Heart left ventricle (tissue), 16 donors: ENCODE measurements around the gene NMBR. TPM values are rescaled to one million over a fixed set of nuclear protein-coding genes. Genes with fewer than 3 reads are reported as not detected.

Experiments
- ATAC-seq, 4 donors: fragments of 200-7000 bp; cut with Tn5 transposase; one replicate each; pipeline ENCODE4 v1.9.1; 2020 to 2022; ENCODE audit warnings: moderate library complexity in 4 of 4, mild to moderate bottlenecking in 3 of 4, moderate number of reproducible peaks in 1 of 4
- DNase-seq, 5 donors: peaks; one replicate each; pipeline ENCODE4 v3.0.0-alpha.2; 2020
- H3K27ac ChIP-seq, 12 donors: fragments of 200-600 bp; sonication (generic) in 4 of 12; one replicate each; pipeline versions ENCODE4 v1.5.0 to v1.8.0; 2016 to 2022; ENCODE audit warnings: mild to moderate bottlenecking in 2 of 12
- H3K27me3 ChIP-seq, 9 donors: fragments of 200-600 bp; sonication (generic) in 2 of 9; one replicate each; pipeline versions ENCODE4 v1.5.1 to v1.8.0; 2016 to 2022; ENCODE audit warnings: mild to moderate bottlenecking in 3 of 9
- H3K36me3 ChIP-seq, 9 donors: fragments of 200-600 bp; sonication (generic) in 2 of 9; one replicate each; pipeline versions ENCODE4 v1.5.0 to v1.8.0; 2018 to 2022; ENCODE audit warnings: mild to moderate bottlenecking in 2 of 9
- H3K4me1 ChIP-seq, 12 donors: fragments of 200-600 bp; sonication (generic) in 4 of 12; one replicate each; pipeline versions ENCODE4 v1.5.0 to v1.8.0; 2016 to 2022; ENCODE audit warnings: mild to moderate bottlenecking in 3 of 12
- H3K4me3 ChIP-seq, 12 donors: fragments of 200-600 bp; sonication (generic) in 4 of 12; one replicate each; pipeline versions ENCODE4 v1.5.0 to v1.8.0; 2017 to 2022; ENCODE audit warnings: mild to moderate bottlenecking in 9 of 12, moderate library complexity in 4 of 12
- H3K9me3 ChIP-seq, 12 donors: fragments of 200-600 bp; sonication (generic) in 4 of 12; one replicate each; pipeline versions ENCODE4 v1.5.0 to v1.8.0; 2016 to 2022; ENCODE audit warnings: mild to moderate bottlenecking in 1 of 12
- CTCF ChIP-seq, 12 donors: fragments of 200-600 bp; sonication (generic) in 4 of 12; IDR thresholded peaks; one replicate each; pipeline versions ENCODE4 v1.5.0 to v1.8.0; 2018 to 2022; ENCODE audit warnings: antibody characterized with exemption in 12 of 12, mild to moderate bottlenecking in 5 of 12
- POLR2A ChIP-seq, 2 donors: fragments of 450-650 bp; IDR thresholded peaks; one replicate each; pipeline ENCODE4 v1.6.1; 2017; ENCODE audit warnings: antibody characterized with exemption in 2 of 2, mild to moderate bottlenecking in 2 of 2, moderate library complexity in 2 of 2
- WGBS, 4 donors: extraction: QIAGEN DNeasy Blood & Tissue Kit in 2 of 4; methylation state at CpG; one replicate each; pipeline versions ENCODE4 v1.1.5 to v1.1.7; 2013 to 2018; 5-methylcytosine and 5-hydroxymethylcytosine counted together
- intact Hi-C, 10 donors: fragments of 100-400 bp; cut with DNase I; formaldehyde crosslinking; loops; one replicate each; pipeline versions ENCODE4 v1.11.1 to v1.14.2; 2022
- polyA plus RNA-seq, 2 donors: library from polyadenylated mRNA; stranded (reverse); fragments of 200-250 nt; gene quantifications; one replicate each; pipeline ENCODE4 v1.2.3, GENCODE V29; 2013
- total RNA-seq, 9 donors: library from RNA; depleted of rRNA in 2 of 9; stranded (reverse); fragments of >200 nt in 2 of 9; fragmentation: NEBNext Ultra II Directional in 3 of 9; extraction: Animal tissue kit (Norgen Biotek cat#: 25700) in 3 of 9; gene quantifications; one replicate each; pipeline versions ENCODE4 v1.1.0 to v1.2.4, GENCODE V29; 2016 to 2023
- donor health status: ischemic (EF 13 %, LVEDD 7.1; RV severe dilation, severe dysfunction).
- donor health status: healthy with polysubstance abuse.
- donor health status: DM: no; HTN: yes; CAD: no.
- donor health status: DM: no; HTN: no; CAD: no.
- donor health status: ischemic (EF 25% LVEDD 6.9; RV normal size, moderate dysfunction).
- donor health status: ischemic (EF 25% LVEDD 5.7; RV mildly dilated, moderate dysfunction).
- donor health status: healthy.
- donor health status: DM: yes; HTN: yes; CAD: no.
- donor health status: ischemic (EF 35%, LVEDD 5.7; RV mildly dilated, moderate dysfunction).
- donor health status: nonischemic (EF 11% LVEDD 7.7; RV severe dilation, severe dysfunction).
- donor health status: DM: yes; HTN: yes; CAD: no.
- donor health status: PGD.
- donor health status: ischemic (EF 29% LVEDD 5.4; RV normal size, mild dysfunction).
- donor health status: nonischemic (EF 23%, LVEDD 6.1; RV moderate dilation, normal function).

The NMBR gene
- total and polyA plus RNA-seq, 11 donors: 0.67 TPM; not detected in 10

GRCh38 chr6:142045380-142046278, 101.3 kb downstream of the NMBR start:
- ATAC-seq (no peak), DNase-seq (no peak)
- Histone ChIP-seq H3K27ac (no peak overlapping the region), H3K36me3 (no peaks in the 10 kb centered on the region), H3K4me3 (no peak overlapping the region), H3K9me3 (peaks cover 0 to 14% (median 0%) of the 10 kb centered on the region in 12 donors), H3K4me1 (no peaks in the 10 kb centered on the region), H3K27me3 (peaks cover 0 to 9% (median 0%) of the 10 kb centered on the region in 9 donors)
- intact Hi-C loops: no loop called here
- 46 to 54% (median 48%) methylated on average over 6 of the region's 6 CpGs for WGBS, 4 donors
- TF ChIP-seq POLR2A (IDR thresholded peaks at IDR 0.05): no peak
- peak in 1 of 12 donors; percentile 21 for TF ChIP-seq CTCF (IDR thresholded peaks at IDR 0.05)

GRCh38 chr6:142035890-142036289, 111.0 kb downstream of the NMBR start:
- no peak for ATAC-seq
- WGBS, 4 donors: 71 to 82% (median 72%) methylated on average over 4 of the region's 4 CpGs
- Histone ChIP-seq H3K27ac (no peak overlapping the region), H3K36me3 (no peaks in the 10 kb centered on the region), H3K9me3 (peaks cover 0 to 4% (median 0%) of the 10 kb centered on the region in 12 donors), H3K27me3 (no peaks in the 10 kb centered on the region), H3K4me3 (no peak overlapping the region), H3K4me1 (no peaks in the 10 kb centered on the region)
- no peak for DNase-seq
- TF ChIP-seq CTCF (IDR thresholded peaks at IDR 0.05) (no peak), POLR2A (IDR thresholded peaks at IDR 0.05) (no peak)
- intact Hi-C loops: no loop called here

GRCh38 chr6:142031035-142031434, 115.9 kb downstream of the NMBR start:
- no peaks in the 10 kb centered on the region for H3K4me1 ChIP-seq
- TF ChIP-seq CTCF (IDR thresholded peaks at IDR 0.05) (no peak), POLR2A (IDR thresholded peaks at IDR 0.05) (no peak)
- no peak for ATAC-seq
- H3K9me3 ChIP-seq: peaks cover 0 to 7% (median 0%) of the 10 kb centered on the region in 12 donors
- no peak for DNase-seq
- H3K4me3 ChIP-seq: no peak overlapping the region
- H3K27me3 ChIP-seq: no peaks in the 10 kb centered on the region
- H3K27ac ChIP-seq: no peak overlapping the region
- 85 to 87% (median 86%) methylated on average over 4 of the region's 4 CpGs for WGBS, 4 donors
- intact Hi-C loops: no loop called here
- no peaks in the 10 kb centered on the region for H3K36me3 ChIP-seq

- peaks cover 0 to 5% (median 0%) of the 10 kb centered on the region in 12 donors for H3K9me3 ChIP-seq
- no peaks in the 10 kb centered on the region for H3K4me1 ChIP-seq
- H3K27ac ChIP-seq: no peak overlapping the region
- intact Hi-C loops: no loop called here
- no peak overlapping the region for H3K4me3 ChIP-seq
- TF ChIP-seq POLR2A (IDR thresholded peaks at IDR 0.05) (no peak), CTCF (IDR thresholded peaks at IDR 0.05) (no peak)
- H3K27me3 ChIP-seq: no peaks in the 10 kb centered on the region
- WGBS, 4 donors: 53 to 61% (median 55%) methylated on average over 11 of the region's 11 CpGs
- ATAC-seq (no peak), DNase-seq (no peak)
- H3K36me3 ChIP-seq: no peaks in the 10 kb centered on the region
Observed at GRCh38 chr6:142030115-142030619, 116.8 kb downstream of the NMBR start.
